Liver (tissue), 3 donors: ENCODE measurements around the gene DIP2A.

Source experiments
- CTCF ChIP-seq: fragments of 150-350 bp; IDR thresholded peaks from 2 replicates; pipeline ENCODE4 v1.5.1; 2017; ENCODE audit warnings: improper control_type of control experiment, low read depth, low read length; ENCODE audit not compliant: missing input control
- HNF4A ChIP-seq, 2 donors: conservative IDR thresholded peaks; 2 replicates each; pipeline ENCODE4 v1.6.1; 2016; ENCODE audit warnings: antibody characterized with exemption in 2 of 2, mild to moderate bottlenecking in 2 of 2
- RXRA ChIP-seq, 2 donors: IDR thresholded peaks; 2 replicates each; pipeline ENCODE4 v1.6.1; 2017 to 2018; ENCODE audit warnings: antibody characterized with exemption in 2 of 2, mild to moderate bottlenecking in 1 of 2
- SP1 ChIP-seq: IDR thresholded peaks from 2 replicates; pipeline ENCODE4 v1.6.1; 2018; ENCODE audit warnings: antibody characterized with exemption, mild to moderate bottlenecking
- YY1 ChIP-seq: IDR thresholded peaks from 2 replicates; pipeline ENCODE4 v1.6.1; 2016; ENCODE audit warnings: antibody characterized with exemption, mild to moderate bottlenecking
- donor health status: healthy.
- donor health status: healthy.

- TF ChIP-seq CTCF (no peak), HNF4A (conservative IDR thresholded peaks at IDR 0.05) (no peak), SP1 (no peak), RXRA (IDR thresholded peaks at IDR 0.05) (no peak), YY1 (no peak)
Observed at GRCh38 chr21:46421756-46422555, 36.7 kb upstream of the DIP2A start.
